Astrocyte (in vitro differentiated cells and primary cell): ENCODE data around the gene ENTHD1. TPM values are rescaled to one million over a fixed set of nuclear protein-coding genes. Genes with fewer than 3 reads are reported as not detected.

Source experiments
- DNase-seq: peaks from one replicate; pipeline ENCODE4 v3.0.0-alpha.2; 2010; ENCODE audit warnings: low read depth
- FAIRE-seq: peaks from 2 replicates; lab custom pipeline; 2011; peaks lifted over from hg19 to GRCh38; lab: Jason Lieb, UNC
- H2AFZ ChIP-seq: 2 replicates; pipeline ENCODE4 v1.6.0; 2012; ENCODE audit warnings: low read depth, low read length, inconsistent platforms
- H3K27ac ChIP-seq: 2 replicates; pipeline ENCODE4 v1.5.1; 2011; ENCODE audit warnings: low read depth, low read length, inconsistent platforms
- H3K27me3 ChIP-seq: 2 replicates; pipeline ENCODE4 v1.6.0; 2011; ENCODE audit warnings: low read length, inconsistent platforms; ENCODE audit not compliant: insufficient read depth
- H3K36me3 ChIP-seq: 2 replicates; pipeline ENCODE4 v1.5.1; 2011; ENCODE audit warnings: low read length, inconsistent platforms; ENCODE audit not compliant: insufficient read depth
- H3K4me1 ChIP-seq: 2 replicates; pipeline ENCODE4 v1.5.1; 2011; ENCODE audit warnings: low read length, inconsistent platforms; ENCODE audit not compliant: insufficient read depth
- H3K4me2 ChIP-seq: 2 replicates; pipeline ENCODE4 v1.6.0; 2012; ENCODE audit warnings: low read length, inconsistent platforms
- H3K4me3 ChIP-seq: 2 replicates; pipeline ENCODE4 v1.5.1; 2011; ENCODE audit warnings: low read depth, mild to moderate bottlenecking, low read length, inconsistent platforms; ENCODE audit not compliant: insufficient read depth
- H3K79me2 ChIP-seq: 2 replicates; pipeline ENCODE4 v1.6.0; 2012; ENCODE audit warnings: mild to moderate bottlenecking, low read length, inconsistent platforms; ENCODE audit not compliant: insufficient read depth
- H3K9ac ChIP-seq: 2 replicates; pipeline ENCODE4 v1.6.0; 2012; ENCODE audit warnings: mild to moderate bottlenecking, low read length, inconsistent platforms
- H3K9me3 ChIP-seq: 2 replicates; pipeline ENCODE4 v1.5.1; 2012; ENCODE audit warnings: low read depth, mild to moderate bottlenecking, low read length, inconsistent platforms; ENCODE audit not compliant: insufficient read depth
- H4K20me1 ChIP-seq: 2 replicates; pipeline ENCODE4 v1.6.0; 2012; ENCODE audit warnings: low read length, inconsistent platforms; ENCODE audit not compliant: insufficient read depth
- H3K27ac Mint-ChIP-seq: one replicate; pipeline ENCODE4 v1.8.0; 2021; ENCODE audit warnings: mild to moderate bottlenecking, mixed read lengths; ENCODE audit not compliant: unreplicated experiment
- H3K27me3 Mint-ChIP-seq: one replicate; pipeline ENCODE4 v1.8.0; 2021; ENCODE audit warnings: low read depth, mixed read lengths; ENCODE audit not compliant: unreplicated experiment
- H3K36me3 Mint-ChIP-seq: one replicate; pipeline ENCODE4 v1.8.0; 2021; ENCODE audit warnings: low read depth, mixed read lengths; ENCODE audit not compliant: unreplicated experiment
- H3K4me1 Mint-ChIP-seq: one replicate; pipeline ENCODE4 v1.8.0; 2021; ENCODE audit warnings: low read depth, mixed read lengths; ENCODE audit not compliant: unreplicated experiment
- H3K4me3 Mint-ChIP-seq: one replicate; pipeline ENCODE4 v1.8.0; 2021; ENCODE audit warnings: mild to moderate bottlenecking, moderate library complexity, mixed read lengths; ENCODE audit not compliant: unreplicated experiment
- H3K9me3 Mint-ChIP-seq: one replicate; pipeline ENCODE4 v1.8.0; 2021; ENCODE audit warnings: mild to moderate bottlenecking, mixed read lengths; ENCODE audit not compliant: unreplicated experiment
- CTCF ChIP-seq: IDR thresholded peaks from 2 replicates; pipeline ENCODE4 v1.5.1; 2011; ENCODE audit warnings: low read depth, mild to moderate bottlenecking, inconsistent platforms, low read length, moderate library complexity; ENCODE audit not compliant: insufficient read depth
- EZH2 ChIP-seq: IDR thresholded peaks from 2 replicates; pipeline ENCODE4 v1.6.1; 2012; ENCODE audit warnings: mild to moderate bottlenecking, low read length, inconsistent platforms; ENCODE audit not compliant: insufficient read depth
- total RNA-seq: library from RNA; stranded (reverse); gene quantifications from 2 replicates; pipeline ENCODE4 v1.2.1, GENCODE V29; 2021

Gene ENTHD1
- total RNA-seq, 1 donor from 2014 or later: not detected

- Histone ChIP-seq H3K27me3 (peaks cover 10% of the 10 kb centered on the region), H3K4me1 (no peaks in the 10 kb centered on the region), H3K9me3 (no peaks in the 10 kb centered on the region), H3K79me2 (no peaks in the 10 kb centered on the region), H3K9ac (no peak overlapping the region), H3K4me2 (no peak overlapping the region), H4K20me1 (no peaks in the 10 kb centered on the region), H3K4me3 (no peak overlapping the region), H3K36me3 (no peaks in the 10 kb centered on the region), H2AFZ (no peak overlapping the region), H3K27ac (no peak overlapping the region)
- FAIRE-seq: no peak
- Mint-ChIP-seq H3K27ac (no peak overlapping the region), H3K9me3 (peaks cover 3% of the 10 kb centered on the region), H3K4me3 (no peak overlapping the region), H3K36me3 (peaks cover 2% of the 10 kb centered on the region), H3K27me3 (peaks cover 54% of the 10 kb centered on the region), H3K4me1 (no peaks in the 10 kb centered on the region)
- DNase-seq: no peak
- TF ChIP-seq EZH2 (no peak), CTCF (no peak)
These were observed 164.2 kb downstream of the ENTHD1 start for GRCh38 chr22:39729141-39729934.

GRCh38 chr22:39728236-39728860 lies 165.2 kb downstream of the ENTHD1 start:
- no peaks in the 10 kb centered on the region for H3K36me3 ChIP-seq
- Mint-ChIP-seq H3K4me3 (no peak overlapping the region), H3K4me1 (no peaks in the 10 kb centered on the region), H3K27ac (no peak overlapping the region), H3K9me3 (peaks cover 3% of the 10 kb centered on the region), H3K27me3 (peaks cover 50% of the 10 kb centered on the region), H3K36me3 (peaks cover 2% of the 10 kb centered on the region)
- no peak overlapping the region for H3K4me3 ChIP-seq
- H3K79me2 ChIP-seq: no peaks in the 10 kb centered on the region
- H3K9me3 ChIP-seq: no peaks in the 10 kb centered on the region
- no peak for TF ChIP-seq EZH2
- no peak for TF ChIP-seq CTCF
- no peak overlapping the region for H3K9ac ChIP-seq
- FAIRE-seq (no peak), DNase-seq (no peak)
- no peaks in the 10 kb centered on the region for H3K4me1 ChIP-seq
- no peak overlapping the region for H3K27ac ChIP-seq
- peaks cover 10% of the 10 kb centered on the region for H3K27me3 ChIP-seq
- no peaks in the 10 kb centered on the region for H4K20me1 ChIP-seq
- H2AFZ ChIP-seq: no peak overlapping the region
- H3K4me2 ChIP-seq: no peak overlapping the region

- peaks cover 3% of the 10 kb centered on the region for H3K9me3 Mint-ChIP-seq
- H3K27me3 ChIP-seq: peaks cover 10% of the 10 kb centered on the region
- TF ChIP-seq EZH2 (no peak), CTCF (no peak)
- H3K4me1 Mint-ChIP-seq: no peaks in the 10 kb centered on the region
- DNase-seq (no peak), FAIRE-seq (no peak)
- H2AFZ ChIP-seq: no peak overlapping the region
- no peak overlapping the region for H3K4me3 Mint-ChIP-seq
- no peaks in the 10 kb centered on the region for H4K20me1 ChIP-seq
- H3K4me1 ChIP-seq: no peaks in the 10 kb centered on the region
- H3K27me3 Mint-ChIP-seq: peaks cover 42% of the 10 kb centered on the region
- H3K36me3 ChIP-seq: no peaks in the 10 kb centered on the region
- H3K79me2 ChIP-seq: no peaks in the 10 kb centered on the region
- H3K27ac Mint-ChIP-seq: no peak overlapping the region
- no peak overlapping the region for H3K9ac ChIP-seq
- no peak overlapping the region for H3K4me2 ChIP-seq
- H3K4me3 ChIP-seq: no peak overlapping the region
- H3K27ac ChIP-seq: no peak overlapping the region
- no peaks in the 10 kb centered on the region for H3K9me3 ChIP-seq
- H3K36me3 Mint-ChIP-seq: peaks cover 2% of the 10 kb centered on the region
These were observed 166.0 kb downstream of the ENTHD1 start for GRCh38 chr22:39727541-39727940.
